Non-pigmented ciliary epithelial cell (primary cell): Measurements from ENCODE around the gene EPGN.

ENCODE experiments used
- DNase-seq: peaks from one replicate; pipeline ENCODE4 v3.0.0-alpha.2; 2010; ENCODE audit warnings: low read depth

Gene EPGN

GRCh38 chr4:74308215-74308614 is at the start of gene EPGN:
TSS of gene EPGN (plus strand) at chr4:74308470. CDS start at chr4:74308534, 64 bp downstream.
- no peak for DNase-seq

GRCh38 chr4:74258963-74259362 is 49.3 kb upstream of the EPGN start:
- no peak for DNase-seq

- DNase-seq, result no peak
Observed at GRCh38 chr4:74260036-74260435, 48.2 kb upstream of the EPGN start.

- no peak for DNase-seq
Observed at GRCh38 chr4:74262522-74262921, 45.7 kb upstream of the EPGN start.

- no peak for DNase-seq
Observed at GRCh38 chr4:74263551-74263950, 44.7 kb upstream of the EPGN start.

GRCh38 chr4:74266081-74266480 is 42.2 kb upstream of the EPGN start:
- no peak for DNase-seq

GRCh38 chr4:74267998-74268606 is 40.2 kb upstream of the EPGN start:
- peak; percentile 54 for DNase-seq

GRCh38 chr4:74268643-74269042 is 39.6 kb upstream of the EPGN start:
- DNase-seq, result no peak

- DNase-seq, result no peak
Observed at GRCh38 chr4:74278490-74278889, 29.8 kb upstream of the EPGN start.

- no peak for DNase-seq
Observed at GRCh38 chr4:74279716-74280115, 28.6 kb upstream of the EPGN start.

- no peak for DNase-seq
Observed at GRCh38 chr4:74282926-74283325, 25.3 kb upstream of the EPGN start.

- DNase-seq, result no peak
Observed at GRCh38 chr4:74283614-74284013, 24.7 kb upstream of the EPGN start.

GRCh38 chr4:74284053-74284452 is 24.2 kb upstream of the EPGN start:
- DNase-seq, result peak; percentile 41

GRCh38 chr4:74287164-74287563 is 21.1 kb upstream of the EPGN start:
- no peak for DNase-seq

GRCh38 chr4:74287791-74288190 is 20.5 kb upstream of the EPGN start:
- no peak for DNase-seq

- no peak for DNase-seq
Observed at GRCh38 chr4:74291471-74291870, 16.8 kb upstream of the EPGN start.

- DNase-seq, result no peak
Observed at GRCh38 chr4:74292111-74292870, 16.0 kb upstream of the EPGN start.

GRCh38 chr4:74293558-74293957 is 14.7 kb upstream of the EPGN start:
- DNase-seq, result no peak

- no peak for DNase-seq
Observed at GRCh38 chr4:74294681-74295080, 13.6 kb upstream of the EPGN start.

- DNase-seq, result no peak
Observed at GRCh38 chr4:74297539-74297938, 10.7 kb upstream of the EPGN start.

GRCh38 chr4:74304095-74304625 is 4.1 kb upstream of the EPGN start:
- DNase-seq, result no peak

- no peak for DNase-seq
Observed at GRCh38 chr4:74305000-74305399, 3.3 kb upstream of the EPGN start.

- DNase-seq, result no peak
Observed at GRCh38 chr4:74307170-74307569, 1.1 kb upstream of the EPGN start.

GRCh38 chr4:74309223-74309622 is 953 bp downstream of the EPGN start:
- DNase-seq, result no peak
